Naive thymus-derived CD8-positive, alpha-beta T cell (primary cell): Measurements from ENCODE around the gene RNF113B. TPM values are rescaled to one million over a fixed set of nuclear protein-coding genes. Genes with fewer than 3 reads are reported as not detected.

ENCODE experiments used
- ATAC-seq, 2 donors: fragments of 150-1000 bp; cut with Tn5 transposase in 1 of 2; sonication (Bioruptor Pico), chemical (Tn5 transposase) in 1 of 2; 1 replicate in 1 of 2; 2 replicates in 1 of 2; pipeline ENCODE4 v1.10.0; 2021; ENCODE audit warnings: mild to moderate bottlenecking in 2 of 2, moderate library complexity in 2 of 2
- POLR2A ChIA-PET: fragments of 350-600 bp; sonication (Branson Sonifier 250); formaldehyde crosslinking; loops from one replicate; lab custom pipeline; 2021; ENCODE audit warnings: antibody characterized with exemption; lab: Charles Lee
- DNase-seq, 10 donors: peaks; one replicate each; pipeline versions ENCODE4 v3.0.0 to v3.0.0-alpha.2; 2020 to 2022
- H3K27ac Mint-ChIP-seq, 10 donors: one replicate each; pipeline ENCODE4 v1.8.0; 2020 to 2022; ENCODE audit warnings: mild to moderate bottlenecking in 10 of 10, mixed read lengths in 10 of 10, moderate library complexity in 4 of 10, inconsistent platforms in 1 of 10
- H3K27me3 Mint-ChIP-seq, 5 donors: one replicate each; pipeline ENCODE4 v1.8.0; 2021 to 2022; ENCODE audit warnings: mixed read lengths in 5 of 5
- H3K36me3 Mint-ChIP-seq, 3 donors: one replicate each; pipeline ENCODE4 v1.8.0; 2020 to 2022; ENCODE audit warnings: mixed read lengths in 3 of 3, mild to moderate bottlenecking in 2 of 3, inconsistent platforms in 1 of 3
- H3K4me1 Mint-ChIP-seq, 4 donors: one replicate each; pipeline ENCODE4 v1.8.0; 2021 to 2022; ENCODE audit warnings: mixed read lengths in 4 of 4
- H3K4me3 Mint-ChIP-seq, 10 donors: one replicate each; pipeline ENCODE4 v1.8.0; 2020 to 2022; ENCODE audit warnings: mild to moderate bottlenecking in 10 of 10, mixed read lengths in 10 of 10, moderate library complexity in 6 of 10, inconsistent platforms in 1 of 10
- H3K9me3 Mint-ChIP-seq, 9 donors: one replicate each; pipeline ENCODE4 v1.8.0; 2020 to 2022; ENCODE audit warnings: mixed read lengths in 9 of 9, mild to moderate bottlenecking in 3 of 9, inconsistent platforms in 1 of 9, moderate library complexity in 1 of 9
- polyA plus RNA-seq, 3 donors: library from polyadenylated mRNA; unstranded; fragments of 300-500 nt; fragmentation: Illumina TruSeq; gene quantifications; one replicate each; pipeline ENCODE4 v1.2.3, GENCODE V29; 2021
- total RNA-seq, 8 experiments: library from RNA in 2 of 8; stranded (reverse) in 2 of 8; gene quantifications; one replicate each; pipeline ENCODE4 v1.2.3 and lab custom pipeline; 2021 to 2026

Gene RNF113B
- total and polyA plus RNA-seq, 5 experiments from 2014 or later = not detected

- DNase-seq (no peak), ATAC-seq (no peak)
- Mint-ChIP-seq H3K27me3 (peaks cover 6 to 30% (median 7%) of the 10 kb centered on the region in 5 donors), H3K4me3 (no peak overlapping the region), H3K27ac (no peak overlapping the region), H3K4me1 (no peaks in the 10 kb centered on the region), H3K9me3 (peaks cover 0 to 8% (median 1%) of the 10 kb centered on the region in 9 donors), H3K36me3 (no peaks in the 10 kb centered on the region)
- POLR2A ChIA-PET = no interaction called here
Measured at GRCh38 chr13:98182153-98182552, 5.1 kb upstream of the RNF113B start.

- H3K4me3 Mint-ChIP-seq = no peak overlapping the region
- H3K9me3 Mint-ChIP-seq = peaks cover 0 to 8% (median 1%) of the 10 kb centered on the region in 9 donors
- ATAC-seq = no peak
- POLR2A ChIA-PET = no interaction called here
- no peak overlapping the region for H3K27ac Mint-ChIP-seq
- H3K36me3 Mint-ChIP-seq = no peaks in the 10 kb centered on the region
- peaks cover 3 to 25% (median 5%) of the 10 kb centered on the region in 5 donors for H3K27me3 Mint-ChIP-seq
- no peaks in the 10 kb centered on the region for H3K4me1 Mint-ChIP-seq
- no peak for DNase-seq
Measured at GRCh38 chr13:98181111-98181815, 4.2 kb upstream of the RNF113B start.

GRCh38 chr13:98180092-98180491 lies 3.0 kb upstream of the RNF113B start:
- peaks cover under 1 to 16% (median 3%) of the 10 kb centered on the region in 5 donors for H3K27me3 Mint-ChIP-seq
- no peaks in the 10 kb centered on the region for H3K36me3 Mint-ChIP-seq
- H3K4me1 Mint-ChIP-seq = no peaks in the 10 kb centered on the region
- peaks cover 0 to 8% (median 1%) of the 10 kb centered on the region in 9 donors for H3K9me3 Mint-ChIP-seq
- DNase-seq (no peak), ATAC-seq (no peak)
- H3K4me3 Mint-ChIP-seq = no peak overlapping the region
- POLR2A ChIA-PET = no interaction called here
- no peak overlapping the region for H3K27ac Mint-ChIP-seq

GRCh38 chr13:98175823-98176222 lies 1.2 kb downstream of the RNF113B start:
- no peak overlapping the region for H3K4me3 Mint-ChIP-seq
- no peaks in the 10 kb centered on the region for H3K36me3 Mint-ChIP-seq
- POLR2A ChIA-PET = no interaction called here
- no peak for DNase-seq
- H3K27ac Mint-ChIP-seq = no peak overlapping the region
- peaks cover 0 to 6% (median 0%) of the 10 kb centered on the region in 9 donors for H3K9me3 Mint-ChIP-seq
- peaks cover 0 to 41% (median 5%) of the 10 kb centered on the region in 5 donors for H3K27me3 Mint-ChIP-seq
- ATAC-seq = no peak
- no peaks in the 10 kb centered on the region for H3K4me1 Mint-ChIP-seq

- Mint-ChIP-seq H3K4me3 (no peak overlapping the region), H3K36me3 (no peaks in the 10 kb centered on the region), H3K27me3 (peaks cover under 1 to 35% (median 5%) of the 10 kb centered on the region in 5 donors), H3K9me3 (peaks cover 0 to 5% (median 0%) of the 10 kb centered on the region in 9 donors), H3K4me1 (no peaks in the 10 kb centered on the region), H3K27ac (no peak overlapping the region)
- DNase-seq = no peak
- ATAC-seq = no peak
- POLR2A ChIA-PET = no interaction called here
Measured at GRCh38 chr13:98175043-98175442, 2.0 kb downstream of the RNF113B start.

- Mint-ChIP-seq H3K36me3 (no peaks in the 10 kb centered on the region), H3K27me3 (peaks cover 2 to 34% (median 5%) of the 10 kb centered on the region in 5 donors), H3K27ac (no peak overlapping the region), H3K4me1 (no peaks in the 10 kb centered on the region), H3K4me3 (no peak overlapping the region), H3K9me3 (peaks cover 0 to 4% (median 0%) of the 10 kb centered on the region in 9 donors)
- POLR2A ChIA-PET = no interaction called here
- ATAC-seq (no peak), DNase-seq (no peak)
Measured at GRCh38 chr13:98174307-98174706, 2.8 kb downstream of the RNF113B start.

GRCh38 chr13:98173431-98174152 lies 3.5 kb downstream of the RNF113B start:
- DNase-seq (no peak), ATAC-seq (no peak)
- peaks cover 2 to 41% (median 8%) of the 10 kb centered on the region in 5 donors for H3K27me3 Mint-ChIP-seq
- H3K36me3 Mint-ChIP-seq = no peaks in the 10 kb centered on the region
- peaks cover 0 to 4% (median 0%) of the 10 kb centered on the region in 9 donors for H3K9me3 Mint-ChIP-seq
- no peaks in the 10 kb centered on the region for H3K4me1 Mint-ChIP-seq
- POLR2A ChIA-PET = no interaction called here
- no peak overlapping the region for H3K4me3 Mint-ChIP-seq
- H3K27ac Mint-ChIP-seq = no peak overlapping the region

- DNase-seq (no peak), ATAC-seq (no peak)
- H3K9me3 Mint-ChIP-seq = peaks cover 0 to 3% (median 0%) of the 10 kb centered on the region in 9 donors
- H3K4me3 Mint-ChIP-seq = no peak overlapping the region
- peaks cover 2 to 48% (median 8%) of the 10 kb centered on the region in 5 donors for H3K27me3 Mint-ChIP-seq
- H3K27ac Mint-ChIP-seq = no peak overlapping the region
- POLR2A ChIA-PET = no interaction called here
- H3K4me1 Mint-ChIP-seq = no peaks in the 10 kb centered on the region
- no peaks in the 10 kb centered on the region for H3K36me3 Mint-ChIP-seq
Measured at GRCh38 chr13:98172590-98173422, 4.3 kb downstream of the RNF113B start.

GRCh38 chr13:98171900-98172589 lies 5.0 kb downstream of the RNF113B start:
- Mint-ChIP-seq H3K4me1 (no peaks in the 10 kb centered on the region), H3K36me3 (no peaks in the 10 kb centered on the region), H3K27ac (no peak overlapping the region), H3K27me3 (peaks cover 2 to 48% (median 8%) of the 10 kb centered on the region in 5 donors), H3K4me3 (no peak overlapping the region), H3K9me3 (peaks cover 0 to 1% (median 0%) of the 10 kb centered on the region in 9 donors)
- POLR2A ChIA-PET = no interaction called here
- ATAC-seq (no peak), DNase-seq (no peak)

- DNase-seq (no peak), ATAC-seq (no peak)
- POLR2A ChIA-PET = no interaction called here
- Mint-ChIP-seq H3K9me3 (peaks cover 0 to 1% (median 0%) of the 10 kb centered on the region in 9 donors), H3K27ac (no peak overlapping the region), H3K4me3 (no peak overlapping the region), H3K4me1 (no peaks in the 10 kb centered on the region), H3K36me3 (no peaks in the 10 kb centered on the region), H3K27me3 (peaks cover 2 to 48% (median 8%) of the 10 kb centered on the region in 5 donors)
Measured at GRCh38 chr13:98169331-98169730, 7.7 kb downstream of the RNF113B start.

GRCh38 chr13:98162935-98163334 lies 14.1 kb downstream of the RNF113B start:
- Mint-ChIP-seq H3K4me3 (no peak overlapping the region), H3K4me1 (no peaks in the 10 kb centered on the region), H3K36me3 (no peaks in the 10 kb centered on the region), H3K27me3 (peaks cover 0 to 13% (median 1%) of the 10 kb centered on the region in 5 donors), H3K9me3 (peaks cover 0 to 13% (median 0%) of the 10 kb centered on the region in 9 donors), H3K27ac (no peak overlapping the region)
- POLR2A ChIA-PET = no interaction called here
- no peak for ATAC-seq
- DNase-seq = no peak

GRCh38 chr13:98158172-98158899 lies 18.7 kb downstream of the RNF113B start:
- DNase-seq (no peak), ATAC-seq (no peak)
- Mint-ChIP-seq H3K4me3 (no peak overlapping the region), H3K36me3 (no peaks in the 10 kb centered on the region), H3K27ac (no peak overlapping the region), H3K4me1 (no peaks in the 10 kb centered on the region), H3K9me3 (peaks cover 0 to 13% (median 0%) of the 10 kb centered on the region in 9 donors), H3K27me3 (peaks cover 6 to 25% (median 14%) of the 10 kb centered on the region in 5 donors)
- POLR2A ChIA-PET = no interaction called here
